Loucy (cell line): ENCODE measurements around the gene ZBTB20.

Experiments
- CTCF ChIP-seq: fragments of 200-600 bp; sonication (generic); conservative IDR thresholded peaks from 2 replicates; pipeline ENCODE4 v1.5.1; 2014; ENCODE audit warnings: mild to moderate bottlenecking, antibody characterized with exemption, low read length
- EZH2phosphoT487 ChIP-seq: fragments of 200-600 bp; IDR thresholded peaks from 2 replicates; pipeline ENCODE4 v1.6.1; 2018; ENCODE audit warnings: antibody characterized with exemption, mild to moderate bottlenecking, moderate library complexity, borderline replicate concordance

DNA sequence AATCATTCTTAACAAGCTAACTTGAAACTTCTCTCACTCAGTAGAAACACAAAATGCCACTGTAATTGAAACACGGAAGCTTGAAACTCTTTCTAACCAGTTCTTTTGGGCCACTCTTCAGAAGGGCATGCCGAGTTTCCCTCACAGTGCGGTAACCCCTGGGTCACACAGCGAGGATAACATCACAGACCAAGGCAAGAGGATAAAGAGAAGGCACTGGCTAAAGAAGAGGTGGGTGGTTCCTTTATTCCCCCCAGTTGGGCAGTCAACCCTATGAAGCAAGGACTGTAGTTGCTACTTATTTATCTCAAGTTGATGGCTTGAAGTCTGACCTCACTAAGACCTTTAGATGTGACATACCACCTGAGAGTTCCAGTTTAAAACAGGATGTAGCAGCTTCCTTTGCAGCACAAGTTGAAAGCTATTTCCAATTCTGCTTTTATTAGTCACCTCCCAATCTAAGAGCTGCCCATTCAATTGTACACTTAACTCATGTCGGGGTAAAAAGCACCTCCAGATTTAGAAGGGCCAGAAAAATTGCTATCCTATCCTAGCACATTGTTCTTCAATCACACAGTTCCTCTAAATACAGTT is 580.8 kb downstream of the ZBTB20 start:
- no peak for TF ChIP-seq CTCF
- no peak for TF ChIP-seq EZH2phosphoT487
